ENCODE results near the gene TMEM131L. TPM values are rescaled to one million over a fixed set of nuclear protein-coding genes. Genes with fewer than 3 reads are reported as not detected.

TMEM131L gene
- total RNA-seq, 1 donor from 2014 or later: 18.9 TPM

- H3K27me3 Mint-ChIP-seq: no peaks in the 10 kb centered on the region
- peak overlapping the region; percentile 54 for H3K27ac Mint-ChIP-seq
- TF ChIP-seq CTCF (IDR thresholded peaks at IDR 0.05; ENCODE audit: unreplicated experiment): no peak
- H3K4me3 Mint-ChIP-seq (ENCODE audit: low read depth): no peak overlapping the region
- no peak for DNase-seq (ENCODE audit: low spot score, unreplicated experiment)
- peaks cover 7% of the 10 kb centered on the region for H3K9me3 Mint-ChIP-seq (ENCODE audit: low read depth)
- H3K4me1 Mint-ChIP-seq (ENCODE audit: low read depth): peaks cover 39% of the 10 kb centered on the region
- H3K36me3 Mint-ChIP-seq (ENCODE audit: insufficient read depth): peaks cover 3% of the 10 kb centered on the region
Observed at GRCh38 chr4:153521999-153522801, 56.0 kb downstream of the TMEM131L start.

- Mint-ChIP-seq H3K27me3 (no peaks in the 10 kb centered on the region), H3K4me1 (ENCODE audit: low read depth) (peaks cover 35% of the 10 kb centered on the region), H3K27ac (peak overlapping the region; percentile 54), H3K36me3 (ENCODE audit: insufficient read depth) (peaks cover 5% of the 10 kb centered on the region), H3K4me3 (ENCODE audit: low read depth) (no peak overlapping the region), H3K9me3 (ENCODE audit: low read depth) (peaks cover 7% of the 10 kb centered on the region)
- DNase-seq (ENCODE audit: low spot score, unreplicated experiment): no peak
- no peak for TF ChIP-seq CTCF (IDR thresholded peaks at IDR 0.05; ENCODE audit: unreplicated experiment)
Observed at GRCh38 chr4:153522802-153523094, 56.6 kb downstream of the TMEM131L start.

GRCh38 chr4:153523164-153523796 lies 57.1 kb downstream of the TMEM131L start:
- H3K27me3 Mint-ChIP-seq: no peaks in the 10 kb centered on the region
- H3K4me1 Mint-ChIP-seq (ENCODE audit: low read depth): peaks cover 30% of the 10 kb centered on the region
- TF ChIP-seq CTCF (IDR thresholded peaks at IDR 0.05; ENCODE audit: unreplicated experiment): no peak
- peaks cover 5% of the 10 kb centered on the region for H3K36me3 Mint-ChIP-seq (ENCODE audit: insufficient read depth)
- H3K9me3 Mint-ChIP-seq (ENCODE audit: low read depth): peaks cover 7% of the 10 kb centered on the region
- H3K4me3 Mint-ChIP-seq (ENCODE audit: low read depth): no peak overlapping the region
- no peak for DNase-seq (ENCODE audit: low spot score, unreplicated experiment)
- H3K27ac Mint-ChIP-seq: peak overlapping the region; percentile 50

GRCh38 chr4:153523941-153524386 lies 57.8 kb downstream of the TMEM131L start:
- Mint-ChIP-seq H3K4me3 (ENCODE audit: low read depth) (no peak overlapping the region), H3K4me1 (ENCODE audit: low read depth) (peaks cover 23% of the 10 kb centered on the region), H3K27me3 (no peaks in the 10 kb centered on the region), H3K9me3 (ENCODE audit: low read depth) (peaks cover 7% of the 10 kb centered on the region), H3K27ac (no peak overlapping the region), H3K36me3 (ENCODE audit: insufficient read depth) (peaks cover 5% of the 10 kb centered on the region)
- TF ChIP-seq CTCF (IDR thresholded peaks at IDR 0.05; ENCODE audit: unreplicated experiment): no peak
- no peak for DNase-seq (ENCODE audit: low spot score, unreplicated experiment)

- peaks cover 5% of the 10 kb centered on the region for H3K36me3 Mint-ChIP-seq (ENCODE audit: insufficient read depth)
- peaks cover 7% of the 10 kb centered on the region for H3K9me3 Mint-ChIP-seq (ENCODE audit: low read depth)
- no peak overlapping the region for H3K4me3 Mint-ChIP-seq (ENCODE audit: low read depth)
- no peak overlapping the region for H3K27ac Mint-ChIP-seq
- TF ChIP-seq CTCF (IDR thresholded peaks at IDR 0.05; ENCODE audit: unreplicated experiment): no peak
- H3K27me3 Mint-ChIP-seq: no peaks in the 10 kb centered on the region
- H3K4me1 Mint-ChIP-seq (ENCODE audit: low read depth): peaks cover 19% of the 10 kb centered on the region
- DNase-seq (ENCODE audit: low spot score, unreplicated experiment): no peak
Observed at GRCh38 chr4:153524682-153525081, 58.5 kb downstream of the TMEM131L start.

Data from progenitor cell of endocrine pancreas (in vitro differentiated cells).